Omental fat pad (tissue), 4 donors: ENCODE data around the gene APCDD1L. TPM values are rescaled to one million over a fixed set of nuclear protein-coding genes. Genes with fewer than 3 reads are reported as not detected.

Source experiments
- ATAC-seq: fragments of 150-250 bp; one replicate; pipeline ENCODE4 v1.9.1; 2016; ENCODE audit warnings: mild to moderate bottlenecking, moderate library complexity; ENCODE audit not compliant: low FRiP score
- DNase-seq: peaks from one replicate; pipeline ENCODE4 v3.0.0-alpha.2; 2019; ENCODE audit warnings: low spot score
- CTCF ChIP-seq, 3 donors: fragments of 450-650 bp; IDR thresholded peaks; one replicate each; pipeline ENCODE4 v1.5.1; 2016 to 2017; ENCODE audit warnings: antibody characterized with exemption in 3 of 3, mild to moderate bottlenecking in 3 of 3, moderate library complexity in 2 of 3
- total RNA-seq, 4 donors: library from RNA; depleted of rRNA; stranded (reverse); fragments of >200 nt; gene quantifications; one replicate each; pipeline ENCODE4 v1.1.0, GENCODE V29; 2016

Gene APCDD1L
- total RNA-seq, 4 donors from 2014 or later, result 0.19 TPM; not detected in 3

- DNase-seq (no peak), ATAC-seq (no peak)
- TF ChIP-seq CTCF (IDR thresholded peaks at IDR 0.05), result no peak
These were observed 76.0 kb downstream of the APCDD1L start for GRCh38 chr20:58438970-58439808.

- ATAC-seq (no peak), DNase-seq (no peak)
- TF ChIP-seq CTCF (IDR thresholded peaks at IDR 0.05), result no peak
These were observed 78.1 kb downstream of the APCDD1L start for GRCh38 chr20:58436868-58437645.

GRCh38 chr20:58435237-58435636 lies 80.0 kb downstream of the APCDD1L start:
- DNase-seq (no peak), ATAC-seq (no peak)
- no peak for TF ChIP-seq CTCF (IDR thresholded peaks at IDR 0.05)

- no peak for TF ChIP-seq CTCF (IDR thresholded peaks at IDR 0.05)
- DNase-seq (no peak), ATAC-seq (no peak)
These were observed 80.9 kb downstream of the APCDD1L start for GRCh38 chr20:58434326-58434725.

GRCh38 chr20:58433759-58434158 lies 81.4 kb downstream of the APCDD1L start:
- TF ChIP-seq CTCF (IDR thresholded peaks at IDR 0.05), result no peak
- DNase-seq, result no peak
- peak; percentile 76 for ATAC-seq

- DNase-seq (no peak), ATAC-seq (no peak)
- no peak for TF ChIP-seq CTCF (IDR thresholded peaks at IDR 0.05)
These were observed 82.1 kb downstream of the APCDD1L start for GRCh38 chr20:58433029-58433647.
